ENCODE results near the gene SOAT2. TPM values are rescaled to one million over a fixed set of nuclear protein-coding genes. Genes with fewer than 3 reads are reported as not detected.

SOAT2 gene
- total RNA-seq, 1 donor from 2014 or later = not detected

DNA sequence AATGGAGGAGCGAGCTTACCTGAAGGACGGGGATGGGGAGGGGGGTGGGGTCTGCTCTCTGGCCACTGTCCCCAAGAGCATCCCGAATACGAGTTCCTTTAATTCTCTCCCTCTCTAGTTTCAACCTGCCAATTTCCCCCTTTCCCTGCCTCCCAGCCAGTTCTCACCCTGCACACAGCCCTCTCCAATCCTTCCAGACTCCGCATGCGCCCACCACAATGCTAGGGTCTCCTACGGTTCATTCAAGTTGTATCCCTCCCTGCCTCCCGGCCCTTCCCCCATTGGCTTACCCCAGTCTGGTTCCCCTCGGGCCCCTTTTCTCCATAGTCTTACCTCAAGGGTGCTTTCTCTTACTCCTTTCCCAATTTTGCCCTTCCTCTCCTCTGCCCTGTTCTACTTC, 6.5 kb upstream of the SOAT2 start:
- Histone ChIP-seq H3K27ac (no peak overlapping the region), H3K27me3 (peaks cover 49% of the 10 kb centered on the region), H4K20me1 (ENCODE audit: low read depth) (no peaks in the 10 kb centered on the region), H3K4me2 (peak overlapping the region; percentile 88), H3K79me2 (ENCODE audit: low read depth) (no peaks in the 10 kb centered on the region), H3K9me3 (ENCODE audit: low read depth) (no peaks in the 10 kb centered on the region), H3F3A (ENCODE audit: low read depth) (peaks cover 13% of the 10 kb centered on the region), H3K9ac (no peak overlapping the region), H3K36me3 (no peaks in the 10 kb centered on the region), H2AFZ (replicated peaks) (peak overlapping the region; percentile 70), H3K4me1 (peaks cover 21% of the 10 kb centered on the region), H3K4me3 (peak overlapping the region; percentile 72)
- H3K27ac Mint-ChIP-seq = no peak overlapping the region
- no peaks in the 10 kb centered on the region for H3K36me3 Mint-ChIP-seq
- TF ChIP-seq, protein P1, sequence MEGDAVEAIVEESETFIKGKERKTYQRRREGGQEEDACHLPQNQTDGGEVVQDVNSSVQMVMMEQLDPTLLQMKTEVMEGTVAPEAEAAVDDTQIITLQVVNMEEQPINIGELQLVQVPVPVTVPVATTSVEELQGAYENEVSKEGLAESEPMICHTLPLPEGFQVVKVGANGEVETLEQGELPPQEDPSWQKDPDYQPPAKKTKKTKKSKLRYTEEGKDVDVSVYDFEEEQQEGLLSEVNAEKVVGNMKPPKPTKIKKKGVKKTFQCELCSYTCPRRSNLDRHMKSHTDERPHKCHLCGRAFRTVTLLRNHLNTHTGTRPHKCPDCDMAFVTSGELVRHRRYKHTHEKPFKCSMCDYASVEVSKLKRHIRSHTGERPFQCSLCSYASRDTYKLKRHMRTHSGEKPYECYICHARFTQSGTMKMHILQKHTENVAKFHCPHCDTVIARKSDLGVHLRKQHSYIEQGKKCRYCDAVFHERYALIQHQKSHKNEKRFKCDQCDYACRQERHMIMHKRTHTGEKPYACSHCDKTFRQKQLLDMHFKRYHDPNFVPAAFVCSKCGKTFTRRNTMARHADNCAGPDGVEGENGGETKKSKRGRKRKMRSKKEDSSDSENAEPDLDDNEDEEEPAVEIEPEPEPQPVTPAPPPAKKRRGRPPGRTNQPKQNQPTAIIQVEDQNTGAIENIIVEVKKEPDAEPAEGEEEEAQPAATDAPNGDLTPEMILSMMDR (IDR thresholded peaks at IDR 0.05) = no peak
- TF ChIP-seq EZH2phosphoT487 (IDR thresholded peaks at IDR 0.05) (no peak), EZH2 (IDR thresholded peaks at IDR 0.05) (no peak)
- H3K9me3 Mint-ChIP-seq = no peaks in the 10 kb centered on the region
- H3K27me3 Mint-ChIP-seq (ENCODE audit: insufficient read depth, low read depth) = peaks cover 47% of the 10 kb centered on the region
- peak; percentile 42 for DNase-seq (ENCODE audit: low spot score)
- H3K4me1 Mint-ChIP-seq = peaks cover 34% of the 10 kb centered on the region
- peak overlapping the region; percentile 82 for H3K4me3 Mint-ChIP-seq

DNA sequence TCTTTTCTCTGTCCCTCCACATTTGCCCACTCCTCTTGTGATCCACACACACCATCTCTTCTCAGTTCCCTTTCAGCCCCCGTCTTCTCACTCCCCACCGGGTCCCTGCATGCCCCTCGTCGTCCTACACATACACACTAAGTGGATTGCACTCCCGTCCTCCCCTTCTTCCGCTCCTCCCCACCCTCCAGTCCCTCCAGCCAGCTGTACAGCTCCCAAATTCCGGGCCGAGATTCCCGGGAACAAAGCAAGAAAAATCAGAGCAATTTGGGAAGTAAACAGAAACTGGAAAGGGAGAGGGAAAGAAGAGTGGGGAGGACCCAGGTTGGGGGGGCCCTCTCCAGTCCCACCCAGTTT, 6.1 kb upstream of the SOAT2 start:
- Histone ChIP-seq H3K4me2 (peak overlapping the region; percentile 88), H3K4me3 (peak overlapping the region; percentile 72), H3K27me3 (peaks cover 45% of the 10 kb centered on the region), H3K9me3 (ENCODE audit: low read depth) (no peaks in the 10 kb centered on the region), H2AFZ (replicated peaks) (peak overlapping the region; percentile 70), H3F3A (ENCODE audit: low read depth) (peaks cover 13% of the 10 kb centered on the region), H3K9ac (no peak overlapping the region), H3K4me1 (peaks cover 21% of the 10 kb centered on the region), H3K27ac (no peak overlapping the region), H4K20me1 (ENCODE audit: low read depth) (no peaks in the 10 kb centered on the region), H3K79me2 (ENCODE audit: low read depth) (no peaks in the 10 kb centered on the region), H3K36me3 (no peaks in the 10 kb centered on the region)
- Mint-ChIP-seq H3K36me3 (no peaks in the 10 kb centered on the region), H3K9me3 (no peaks in the 10 kb centered on the region), H3K4me1 (peaks cover 35% of the 10 kb centered on the region), H3K27me3 (ENCODE audit: insufficient read depth, low read depth) (peaks cover 47% of the 10 kb centered on the region), H3K27ac (no peak overlapping the region), H3K4me3 (peak overlapping the region; percentile 82)
- DNase-seq (ENCODE audit: low spot score) = no peak
- TF ChIP-seq EZH2phosphoT487 (IDR thresholded peaks at IDR 0.05) (no peak), EZH2 (IDR thresholded peaks at IDR 0.05) (no peak)
- TF ChIP-seq, protein P1 (IDR thresholded peaks at IDR 0.05) = no peak

GRCh38 chr12:53097564-53098353, 5.5 kb upstream of the SOAT2 start, which contains the start of gene IGFBP6:
Gene IGFBP6, plus strand, starts transcription at chr12:53097667. Its CDS starts 51 bp downstream, at chr12:53097718.
- Histone ChIP-seq H3K9ac (no peak within 1 kb of the TSS), H3K36me3 (no peaks in the 10 kb centered on the region), H3K79me2 (ENCODE audit: low read depth) (no peaks in the 10 kb centered on the region), H3K4me3 (peak within 1 kb of the TSS; percentile 72), H2AFZ (replicated peaks) (peak within 1 kb of the TSS; percentile 70), H3K9me3 (ENCODE audit: low read depth) (no peaks in the 10 kb centered on the region), H3K27ac (no peak within 1 kb of the TSS), H3K27me3 (peaks cover 43% of the 10 kb centered on the region), H3K4me2 (peak within 1 kb of the TSS; percentile 88), H3F3A (ENCODE audit: low read depth) (peaks cover 13% of the 10 kb centered on the region), H3K4me1 (peaks cover 21% of the 10 kb centered on the region), H4K20me1 (ENCODE audit: low read depth) (no peaks in the 10 kb centered on the region)
- Mint-ChIP-seq H3K27ac (no peak within 1 kb of the TSS), H3K4me1 (peaks cover 41% of the 10 kb centered on the region), H3K9me3 (no peaks in the 10 kb centered on the region), H3K27me3 (ENCODE audit: insufficient read depth, low read depth) (peaks cover 47% of the 10 kb centered on the region), H3K36me3 (no peaks in the 10 kb centered on the region), H3K4me3 (peak within 1 kb of the TSS; percentile 82)
- peak; percentile 57 for TF ChIP-seq EZH2phosphoT487 (IDR thresholded peaks at IDR 0.05)
- peak; percentile 61 for TF ChIP-seq EZH2 (IDR thresholded peaks at IDR 0.05)
- TF ChIP-seq, protein P1 (IDR thresholded peaks at IDR 0.05) = no peak
- DNase-seq (ENCODE audit: low spot score) = peak; percentile 74
